HEK293 (cell line): ENCODE data around the gene HARS1.

Experiments
- CTCF ChIA-PET: fragments of 350-600 bp; formaldehyde crosslinking; extraction: SDS; loops from one replicate; lab custom pipeline; 2021; ENCODE audit warnings: antibody characterized with exemption; lab: Yijun Ruan, JAX
- POLR2A ChIA-PET: fragments of 300-600 bp; formaldehyde crosslinking; extraction: SDS; loops from one replicate; lab custom pipeline; 2020; ENCODE audit warnings: antibody characterized with exemption, inconsistent platforms; lab: Yijun Ruan, JAX
- H3K27ac ChIP-seq: fragments of 200-500 bp; sonication (Bioruptor generic); 2 replicates; pipeline ENCODE4 v1.5.1; 2014; ENCODE audit warnings: low read depth, low read length, control low read depth, inconsistent platforms; ENCODE audit errors: extremely low read depth
- H3K36me3 ChIP-seq, 2 experiments: fragments of 200-500 bp in 1 of 2; sonication (Bioruptor generic) in 1 of 2; 1 replicate in 1 of 2; 2 replicates in 1 of 2; pipeline ENCODE4 v1.5.1; 2014 to 2017; ENCODE audit warnings: inconsistent platforms in 2 of 2, low read length in 2 of 2; ENCODE audit not compliant: control insufficient read depth in 2 of 2, insufficient read depth in 1 of 2
- H3K4me1 ChIP-seq: fragments of 200-500 bp; sonication (Bioruptor generic); 2 replicates; pipeline ENCODE4 v1.5.1; 2014; ENCODE audit warnings: mild to moderate bottlenecking, low read length, inconsistent platforms; ENCODE audit not compliant: control insufficient read depth, insufficient read depth
- H3K4me3 ChIP-seq: 2 replicates; pipeline ENCODE4 v1.5.1; 2011; ENCODE audit warnings: low read depth, mild to moderate bottlenecking, control low read depth, low read length, moderate library complexity
- H3K9me3 ChIP-seq: fragments of 200-500 bp; sonication (Bioruptor generic); 2 replicates; pipeline ENCODE4 v1.5.1; 2014; ENCODE audit warnings: low read depth, low read length, inconsistent platforms; ENCODE audit not compliant: control insufficient read depth, insufficient read depth
- GLI4 ChIP-seq: fragments of 450-650 bp; formaldehyde crosslinking; IDR thresholded peaks from 2 replicates; pipeline ENCODE4 v1.5.1; 2016; ENCODE audit warnings: missing biosample characterization, missing genetic modification characterization
- IKZF3 ChIP-seq: fragments of 450-650 bp; IDR thresholded peaks from 2 replicates; pipeline ENCODE4 v1.5.0; 2018; ENCODE audit warnings: missing biosample characterization, mild to moderate bottlenecking, missing genetic modification characterization, moderate library complexity
- KLF17 ChIP-seq: fragments of 450-650 bp; formaldehyde crosslinking; IDR thresholded peaks from 2 replicates; pipeline ENCODE4 v1.5.1; 2016; ENCODE audit warnings: missing biosample characterization, missing genetic modification characterization
- SCRT2 ChIP-seq: fragments of 450-650 bp; formaldehyde crosslinking; IDR thresholded peaks from 2 replicates; pipeline ENCODE4 v1.5.1; 2016; ENCODE audit warnings: missing biosample characterization, missing genetic modification characterization
- SETDB1 ChIP-seq: IDR thresholded peaks from one replicate; pipeline ENCODE4 v1.6.1; 2017; ENCODE audit warnings: mild to moderate bottlenecking, low read length, moderate library complexity, mixed read lengths; ENCODE audit not compliant: insufficient read length
- TRIM28 ChIP-seq: IDR thresholded peaks from 2 replicates; pipeline ENCODE4 v1.6.1; 2011; ENCODE audit warnings: low read length, control low read depth, borderline replicate concordance
- YY2 ChIP-seq: fragments of 450-650 bp; formaldehyde crosslinking; IDR thresholded peaks from 2 replicates; pipeline ENCODE4 v1.5.1; 2016; ENCODE audit warnings: missing biosample characterization, missing genetic modification characterization
- ZBTB7A ChIP-seq: fragments of 450-650 bp; formaldehyde crosslinking; IDR thresholded peaks from 2 replicates; pipeline ENCODE4 v1.5.1; 2016; ENCODE audit warnings: low read depth, missing biosample characterization, missing genetic modification characterization
- ZFP3 ChIP-seq: fragments of 450-650 bp; formaldehyde crosslinking; IDR thresholded peaks from 2 replicates; pipeline ENCODE4 v1.5.1; 2016; ENCODE audit warnings: low read depth, missing biosample characterization, missing genetic modification characterization
- ZFP37 ChIP-seq: fragments of 450-650 bp; formaldehyde crosslinking; IDR thresholded peaks from 2 replicates; pipeline ENCODE4 v1.5.1; 2016; ENCODE audit warnings: missing biosample characterization, missing genetic modification characterization
- ZFP41 ChIP-seq: fragments of 450-650 bp; formaldehyde crosslinking; IDR thresholded peaks from 2 replicates; pipeline ENCODE4 v1.5.1; 2016; ENCODE audit warnings: missing biosample characterization, missing genetic modification characterization, borderline replicate concordance
- ZNF10 ChIP-seq: fragments of 450-650 bp; formaldehyde crosslinking; IDR thresholded peaks from 2 replicates; pipeline ENCODE4 v1.5.1; 2017; ENCODE audit warnings: missing biosample characterization, missing genetic modification characterization
- ZNF157 ChIP-seq: fragments of 450-650 bp; formaldehyde crosslinking; IDR thresholded peaks from 2 replicates; pipeline ENCODE4 v1.5.1; 2016; ENCODE audit warnings: missing biosample characterization, missing genetic modification characterization
- ZNF23 ChIP-seq: fragments of 450-650 bp; formaldehyde crosslinking; IDR thresholded peaks from 2 replicates; pipeline ENCODE4 v1.5.1; 2016; ENCODE audit warnings: missing biosample characterization, missing genetic modification characterization, borderline replicate concordance
- ZNF239 ChIP-seq: fragments of 450-650 bp; formaldehyde crosslinking; IDR thresholded peaks from 2 replicates; pipeline ENCODE4 v1.5.1; 2016; ENCODE audit warnings: missing biosample characterization, missing genetic modification characterization
- ZNF398 ChIP-seq: fragments of 450-650 bp; formaldehyde crosslinking; IDR thresholded peaks from 2 replicates; pipeline ENCODE4 v1.5.1; 2017; ENCODE audit warnings: missing biosample characterization, missing genetic modification characterization
- ZNF426 ChIP-seq: fragments of 450-650 bp; formaldehyde crosslinking; IDR thresholded peaks from 2 replicates; pipeline ENCODE4 v1.5.1; 2017; ENCODE audit warnings: missing biosample characterization, missing genetic modification characterization, mild to moderate bottlenecking, inconsistent platforms, moderate library complexity
- ZNF48 ChIP-seq: fragments of 450-650 bp; formaldehyde crosslinking; IDR thresholded peaks from 2 replicates; pipeline ENCODE4 v1.5.1; 2016; ENCODE audit warnings: missing biosample characterization, missing genetic modification characterization
- ZNF530 ChIP-seq: fragments of 450-650 bp; formaldehyde crosslinking; IDR thresholded peaks from 2 replicates; pipeline ENCODE4 v1.5.1; 2016; ENCODE audit warnings: low read depth, missing biosample characterization, missing genetic modification characterization
- ZNF544 ChIP-seq: fragments of 450-650 bp; formaldehyde crosslinking; IDR thresholded peaks from 2 replicates; pipeline ENCODE4 v1.5.0; 2017; ENCODE audit warnings: missing biosample characterization, missing genetic modification characterization
- ZNF571 ChIP-seq: fragments of 450-650 bp; formaldehyde crosslinking; IDR thresholded peaks from 2 replicates; pipeline ENCODE4 v1.5.0; 2017; ENCODE audit warnings: missing biosample characterization, missing genetic modification characterization
- ZNF580 ChIP-seq: fragments of 450-650 bp; formaldehyde crosslinking; IDR thresholded peaks from 2 replicates; pipeline ENCODE4 v1.5.1; 2016; ENCODE audit warnings: missing biosample characterization, missing genetic modification characterization
- ZNF626 ChIP-seq: fragments of 450-650 bp; sonication (Bioruptor Pico); formaldehyde crosslinking; IDR thresholded peaks from 2 replicates; pipeline ENCODE4 v1.5.1; 2018; ENCODE audit warnings: missing biosample characterization, missing genetic modification characterization, inconsistent platforms
- ZNF768 ChIP-seq: fragments of 450-650 bp; formaldehyde crosslinking; IDR thresholded peaks from 2 replicates; pipeline ENCODE4 v1.5.1; 2018; ENCODE audit warnings: missing biosample characterization, mild to moderate bottlenecking, missing genetic modification characterization
- ZSCAN23 ChIP-seq: fragments of 450-650 bp; formaldehyde crosslinking; IDR thresholded peaks from 2 replicates; pipeline ENCODE4 v1.5.1; 2016; ENCODE audit warnings: missing biosample characterization, missing genetic modification characterization
- TF ChIP-seq, protein P1 (sequence below): fragments of 450-650 bp; formaldehyde crosslinking; IDR thresholded peaks from 2 replicates; pipeline ENCODE4 v1.5.1; 2017; ENCODE audit warnings: missing biosample characterization, missing genetic modification characterization
- TF ChIP-seq, protein P2 (sequence below): fragments of 450-650 bp; formaldehyde crosslinking; IDR thresholded peaks from 2 replicates; pipeline ENCODE4 v1.5.1; 2016; ENCODE audit warnings: missing biosample characterization, missing genetic modification characterization

HARS1 gene

DNA sequence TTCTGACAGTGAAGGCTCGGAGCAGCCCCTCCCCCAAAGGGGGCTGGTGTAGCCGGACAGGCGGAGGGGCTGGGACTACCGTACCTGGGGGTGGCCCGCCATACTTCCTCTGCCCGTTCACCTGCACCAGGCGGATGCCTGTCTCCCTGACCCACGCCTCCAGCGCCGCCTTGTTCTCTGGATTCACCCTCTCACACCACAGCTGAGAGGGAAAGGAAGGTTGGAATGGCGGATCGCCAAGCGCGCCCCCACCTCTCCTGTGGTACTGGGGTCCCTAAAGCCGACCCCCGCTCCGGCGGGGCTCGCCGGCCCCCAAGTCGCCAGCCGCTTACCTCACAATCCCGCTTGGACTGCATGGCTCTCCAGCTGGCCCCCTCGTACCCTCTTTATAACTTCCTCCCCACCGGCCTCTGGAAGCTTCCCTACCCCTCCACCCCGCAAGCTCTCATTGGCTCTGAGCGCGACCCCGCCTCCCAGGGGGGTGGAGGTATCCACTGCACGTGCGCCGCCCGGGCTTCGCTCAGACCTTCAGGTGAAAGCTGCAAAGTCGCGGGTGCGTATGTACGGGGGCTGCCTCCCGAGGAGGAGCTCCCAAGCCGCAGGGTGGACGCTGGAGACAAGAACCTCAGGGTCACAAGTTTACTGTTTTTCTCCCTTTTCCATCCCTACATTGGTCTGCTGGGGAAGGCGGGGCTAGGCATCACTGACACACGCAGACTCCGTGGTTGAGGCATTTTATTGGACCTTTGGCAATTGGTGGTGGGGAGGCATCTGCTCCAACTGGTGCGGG lies 17.8 kb downstream of the HARS1 start, which contains the start of gene DND1:
Gene DND1, minus strand, starts transcription at position 390 of the 790 bp plus-strand sequence. Its CDS starts 34 bp downstream, at position 356.
- no peak for TF ChIP-seq ZSCAN23 (tag by site-specific recombination)
- TF ChIP-seq, protein P1, sequence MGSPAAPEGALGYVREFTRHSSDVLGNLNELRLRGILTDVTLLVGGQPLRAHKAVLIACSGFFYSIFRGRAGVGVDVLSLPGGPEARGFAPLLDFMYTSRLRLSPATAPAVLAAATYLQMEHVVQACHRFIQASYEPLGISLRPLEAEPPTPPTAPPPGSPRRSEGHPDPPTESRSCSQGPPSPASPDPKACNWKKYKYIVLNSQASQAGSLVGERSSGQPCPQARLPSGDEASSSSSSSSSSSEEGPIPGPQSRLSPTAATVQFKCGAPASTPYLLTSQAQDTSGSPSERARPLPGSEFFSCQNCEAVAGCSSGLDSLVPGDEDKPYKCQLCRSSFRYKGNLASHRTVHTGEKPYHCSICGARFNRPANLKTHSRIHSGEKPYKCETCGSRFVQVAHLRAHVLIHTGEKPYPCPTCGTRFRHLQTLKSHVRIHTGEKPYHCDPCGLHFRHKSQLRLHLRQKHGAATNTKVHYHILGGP (tag by site-specific recombination): no peak
- TF ChIP-seq ZNF530: no peak
- TF ChIP-seq IKZF3 (tag by site-specific recombination): no peak
- no peak for TF ChIP-seq SETDB1
- no peak for TF ChIP-seq ZNF571 (tag by site-specific recombination)
- TF ChIP-seq ZNF580: no peak
- TF ChIP-seq ZNF157: no peak
- TF ChIP-seq ZNF10 (tag by site-specific recombination): no peak
- no peak for TF ChIP-seq ZNF626 (tag by site-specific recombination)
- TF ChIP-seq, protein P2, sequence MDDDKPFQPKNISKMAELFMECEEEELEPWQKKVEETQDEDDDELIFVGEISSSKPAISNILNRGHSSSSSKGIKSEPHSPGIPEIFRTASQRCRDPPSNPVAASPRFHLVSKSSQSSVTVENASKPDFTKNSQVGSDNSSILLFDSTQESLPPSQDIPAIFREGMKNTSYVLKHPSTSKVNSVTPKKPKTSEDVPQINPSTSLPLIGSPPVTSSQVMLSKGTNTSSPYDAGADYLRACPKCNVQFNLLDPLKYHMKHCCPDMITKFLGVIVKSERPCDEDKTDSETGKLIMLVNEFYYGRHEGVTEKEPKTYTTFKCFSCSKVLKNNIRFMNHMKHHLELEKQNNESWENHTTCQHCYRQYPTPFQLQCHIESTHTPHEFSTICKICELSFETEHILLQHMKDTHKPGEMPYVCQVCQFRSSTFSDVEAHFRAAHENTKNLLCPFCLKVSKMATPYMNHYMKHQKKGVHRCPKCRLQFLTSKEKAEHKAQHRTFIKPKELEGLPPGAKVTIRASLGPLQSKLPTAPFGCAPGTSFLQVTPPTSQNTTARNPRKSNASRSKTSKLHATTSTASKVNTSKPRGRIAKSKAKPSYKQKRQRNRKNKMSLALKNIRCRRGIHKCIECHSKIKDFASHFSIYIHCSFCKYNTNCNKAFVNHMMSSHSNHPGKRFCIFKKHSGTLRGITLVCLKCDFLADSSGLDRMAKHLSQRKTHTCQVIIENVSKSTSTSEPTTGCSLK (tag by site-specific recombination): no peak
- TF ChIP-seq ZNF768: no peak
- no peak for TF ChIP-seq ZNF23 (tag by site-specific recombination)
- TF ChIP-seq GLI4: no peak
- TF ChIP-seq ZNF544 (tag by site-specific recombination): no peak
- no peak for TF ChIP-seq KLF17 (tag by site-specific recombination)
- no peak for TF ChIP-seq TRIM28
- no peak for TF ChIP-seq ZNF239
- TF ChIP-seq ZBTB7A (tag by site-specific recombination): no peak
- ChIA-PET POLR2A (interaction anchor here (1.0 to 1.6 kb wide), 3 partner anchors 9 to 26 kb away, joined by 3 to 6 read pairs (median 4); partner anchors contain the start of genes HARS1, HARS2, IK and NDUFA2), CTCF (interaction anchor here (1.0 kb wide), 1 partner anchor 48 kb away, joined by 3 read pairs; no protein-coding TSS in a partner anchor)
- Histone ChIP-seq H3K4me3 (no peak within 1 kb of the TSS), H3K27ac (no peak within 1 kb of the TSS), H3K9me3 (no peaks in the 10 kb centered on the region), H3K4me1 (no peaks in the 10 kb centered on the region), H3K36me3 (peaks cover 17 to 96% of the 10 kb centered on the region in 2 experiments; a peak in 2 of 3 replicates)

- Histone ChIP-seq H3K4me1 (no peaks in the 10 kb centered on the region), H3K4me3 (no peak overlapping the region), H3K36me3 (peaks cover 17 to 97% of the 10 kb centered on the region in 2 experiments), H3K27ac (no peak overlapping the region), H3K9me3 (no peaks in the 10 kb centered on the region)
- CTCF ChIA-PET: no interaction called here
- POLR2A ChIA-PET: interaction anchor here (1.0 to 1.6 kb wide), 4 partner anchors 10 to 39 kb away, joined by 3 to 6 read pairs (median 4); partner anchors contain the start of genes HARS1, HARS2, IK and NDUFA2
- TF ChIP-seq ZNF580 (no peak), ZNF426 (no peak), ZFP3 (no peak), ZNF398 (tag by site-specific recombination) (no peak), ZBTB7A (tag by site-specific recombination) (no peak), ZFP37 (tag by site-specific recombination) (no peak), SCRT2 (tag by site-specific recombination) (no peak), ZFP41 (tag by site-specific recombination) (no peak), YY2 (tag by site-specific recombination) (no peak), ZNF48 (tag by site-specific recombination) (no peak)
Measured at GRCh38 chr5:140672455-140673186, 18.5 kb downstream of the HARS1 start.
